HepG2 (cell line): ENCODE measurements around the gene LPXN. TPM values are rescaled to one million over a fixed set of nuclear protein-coding genes. Genes with fewer than 3 reads are reported as not detected.

ENCODE experiments used
- ATAC-seq: fragments of 200-7000 bp; cut with Tn5 transposase; 3 replicates; pipeline ENCODE4 v1.9.1; 2020; ENCODE audit warnings: mild to moderate bottlenecking, moderate library complexity
- BruUV-seq: library from RNA; stranded (reverse); fragments of 400-500 nt; replicated peaks from 2 replicates; lab custom pipeline; 2021; lab: Mats Ljungman, UMichigan
- CTCF ChIA-PET: fragments of 300-600 bp; formaldehyde crosslinking; extraction: SDS; loops from one replicate; lab custom pipeline; 2021; ENCODE audit warnings: low total read pairs, inconsistent platforms, low intra/inter-chr PET ratio; lab: Yijun Ruan, JAX
- POLR2A ChIA-PET: fragments of 350-600 bp; sonication (Branson Sonifier 250); formaldehyde crosslinking; loops from one replicate; lab custom pipeline; 2020; ENCODE audit warnings: antibody characterized with exemption, inconsistent platforms; lab: Yijun Ruan, JAX
- DNase-seq: peaks from one replicate; pipeline ENCODE4 v3.0.0-alpha.2; 2015; ENCODE audit warnings: low spot score
- FAIRE-seq: peaks from 3 replicates; lab custom pipeline; 2011; peaks lifted over from hg19 to GRCh38; lab: Jason Lieb, UNC
- H2AFZ ChIP-seq: one replicate; pipeline ENCODE4 v1.6.1; 2011; ENCODE audit warnings: low read length, inconsistent platforms
- H3K27ac ChIP-seq: fragments of 300-600 bp; 3 replicates; pipeline ENCODE4 v1.8.0; 2011; ENCODE audit warnings: mixed run types, mild to moderate bottlenecking, mixed read lengths, low read length, inconsistent platforms; ENCODE audit not compliant: insufficient read depth; ENCODE audit errors: extremely low read length
- H3K27me3 ChIP-seq, 2 experiments: fragments of 200-600 bp in 1 of 2; 2 replicates in 1 of 2; 3 replicates in 1 of 2; pipeline versions ENCODE4 v1.6.0 to v1.8.0; 2011; ENCODE audit warnings: low read length in 2 of 2, mild to moderate bottlenecking in 2 of 2, moderate library complexity in 2 of 2, inconsistent platforms in 1 of 2; ENCODE audit not compliant: insufficient read depth in 2 of 2, control insufficient read depth in 1 of 2
- H3K36me3 ChIP-seq, 2 experiments: fragments of 200-600 bp in 1 of 2; replicated peaks in 1 of 2; 2 replicates in 1 of 2; 3 replicates in 1 of 2; pipeline versions ENCODE4 v1.5.1 to v1.8.0; 2011; ENCODE audit warnings: low read length in 2 of 2, inconsistent platforms in 1 of 2; ENCODE audit not compliant: insufficient read depth in 2 of 2, control insufficient read depth in 1 of 2
- H3K4me1 ChIP-seq: 2 replicates; pipeline ENCODE4 v1.5.1; 2012; ENCODE audit warnings: low read length, inconsistent platforms; ENCODE audit not compliant: insufficient read depth
- H3K4me2 ChIP-seq: 2 replicates; pipeline ENCODE4 v1.6.0; 2011; ENCODE audit warnings: low read depth, low read length, inconsistent platforms
- H3K4me3 ChIP-seq, 3 experiments: fragments of 200-600 bp in 1 of 3; sonication (generic), shearing (Covaris generic) in 1 of 3; replicated peaks in 1 of 3; 2 replicates each; pipeline ENCODE4 v1.5.1; 2011 to 2016; ENCODE audit warnings: low read length in 3 of 3, inconsistent platforms in 2 of 3, low read depth in 2 of 3, mild to moderate bottlenecking in 2 of 3, control low read depth in 1 of 3, mixed read lengths in 1 of 3; ENCODE audit not compliant: insufficient read depth in 1 of 3
- H3K79me2 ChIP-seq: one replicate; pipeline ENCODE4 v1.6.1; 2011; ENCODE audit warnings: low read length, inconsistent platforms; ENCODE audit not compliant: insufficient read depth
- H3K9ac ChIP-seq: 2 replicates; pipeline ENCODE4 v1.6.0; 2011; ENCODE audit warnings: mild to moderate bottlenecking, low read depth, low read length, inconsistent platforms; ENCODE audit not compliant: insufficient read depth
- H3K9me3 ChIP-seq: 2 replicates; pipeline ENCODE4 v1.5.1; 2012; ENCODE audit warnings: mild to moderate bottlenecking, low read length
- H4K20me1 ChIP-seq: 2 replicates; pipeline ENCODE4 v1.6.0; 2011; ENCODE audit warnings: inconsistent platforms, mild to moderate bottlenecking, low read length, moderate library complexity; ENCODE audit not compliant: insufficient read depth
- CC2D1A ChIP-seq: sonication (generic); formaldehyde crosslinking; IDR thresholded peaks from 2 replicates; pipeline ENCODE4 v1.8.1; 2023; ENCODE audit warnings: mild to moderate bottlenecking, missing genetic modification reagents
- GFI1 ChIP-seq: sonication (generic); formaldehyde crosslinking; IDR thresholded peaks from 2 replicates; pipeline ENCODE4 v1.5.0; 2020; ENCODE audit warnings: missing genetic modification reagents, mild to moderate bottlenecking, borderline replicate concordance
- HMG20A ChIP-seq: IDR thresholded peaks from 2 replicates; pipeline ENCODE4 v1.6.1; 2016; ENCODE audit warnings: borderline replicate concordance
- MAFF ChIP-seq: IDR thresholded peaks from 2 replicates; pipeline ENCODE4 v1.6.1; 2011; ENCODE audit warnings: low read depth, low read length, improper control_type of control experiment
- NCOR1 ChIP-seq: fragments of 200-600 bp; sonication (generic); IDR thresholded peaks from 2 replicates; pipeline ENCODE4 v1.7.0; 2017; ENCODE audit warnings: antibody characterized with exemption, low read length, borderline replicate concordance
- SMYD3 ChIP-seq: sonication (generic); formaldehyde crosslinking; IDR thresholded peaks from 2 replicates; pipeline ENCODE4 v1.8.1; 2023; ENCODE audit warnings: mild to moderate bottlenecking, missing genetic modification reagents
- ZNF138 ChIP-seq: sonication (generic); formaldehyde crosslinking; IDR thresholded peaks from 2 replicates; pipeline ENCODE4 v1.5.0; 2020; ENCODE audit warnings: mild to moderate bottlenecking, low read depth, missing genetic modification reagents
- ZNF18 ChIP-seq: sonication (generic); formaldehyde crosslinking; IDR thresholded peaks from 2 replicates; pipeline ENCODE4 v1.8.0; 2022; ENCODE audit warnings: mild to moderate bottlenecking, missing genetic modification reagents; ENCODE audit not compliant: insufficient replicate concordance
- WGBS: methylation state at CpG from one replicate; pipeline ENCODE4 v1.1.6; 2017; ENCODE audit warnings: low lambda C conversion rate; 5-methylcytosine and 5-hydroxymethylcytosine counted together
- in situ Hi-C: cut with HindIII; loops from 2 replicates; pipeline ENCODE4 v1.10.0; 2017; ENCODE audit warnings: low pct_unique_long_range_greater_than_20kb; ENCODE audit not compliant: extremely low pct_ligation_motif_present
- intact Hi-C: fragments of 100-400 bp; cut with micrococcal nuclease; formaldehyde crosslinking; loops from one replicate; pipeline ENCODE4 v1.10.0; 2022; ENCODE audit not compliant: unreplicated experiment
- polyA plus RNA-seq, 8 experiments: library from polyadenylated mRNA; depleted of rRNA in 3 of 8; stranded (reverse) in 7 of 8; unstranded in 1 of 8; fragments of >200 nt; fragmentation: Illumina TruSeq in 4 of 8; extraction: Trizol in 4 of 8; gene quantifications; 2 replicates each; pipeline versions ENCODE4 v1.2.1 to v1.2.3, GENCODE V29; 2011 to 2016; ENCODE audit warnings: low read depth in 4 of 8, missing spikeins in 1 of 8, mixed read lengths in 1 of 8; ENCODE audit not compliant: insufficient read depth in 1 of 8
- total RNA-seq, 5 experiments: library from RNA; depleted of rRNA; stranded (reverse); fragments of >200 nt; fragmentation: Illumina TruSeq; extraction: Trizol; gene quantifications; 2 replicates each; pipeline ENCODE4 v1.2.3, GENCODE V29; 2016; ENCODE audit warnings: low read depth in 1 of 5
- TF ChIP-seq, protein P1 (sequence below): sonication (generic); formaldehyde crosslinking; IDR thresholded peaks from 2 replicates; pipeline ENCODE4 v1.4.0; 2020; ENCODE audit warnings: low read depth, mild to moderate bottlenecking, missing genetic modification reagents
- TF ChIP-seq, protein P2 (sequence below): sonication (generic); formaldehyde crosslinking; IDR thresholded peaks from 2 replicates; pipeline ENCODE4 v1.5.0; 2020; ENCODE audit warnings: missing genetic modification reagents

The LPXN gene
- total and polyA plus RNA-seq, 2 of the 13 experiments (the other 11 are each of a cell fraction or from before 2014, with no cell fraction given) = 1.7 to 3.5 TPM

- in situ Hi-C loops = loop anchor here (25.0 kb wide), 1 partner anchor 257 kb away; no protein-coding TSS in a partner anchor
- Histone ChIP-seq H3K27ac (no peak overlapping the region), H3K9me3 (no peaks in the 10 kb centered on the region), H3K27me3 (no peaks in the 10 kb centered on the region; a peak in 1 of 5 replicates), H3K4me1 (peaks cover 9% of the 10 kb centered on the region; the same call in 1 of the 2 replicates), H3K4me3 (no peak overlapping the region), H4K20me1 (no peaks in the 10 kb centered on the region), H3K4me2 (no peak overlapping the region), H3K36me3 (no peaks in the 10 kb centered on the region)
- 89% methylated on average over 2 of the region's 3 CpGs for WGBS
- ATAC-seq (no peak), DNase-seq (no peak), FAIRE-seq (no peak)
- intact Hi-C loops = no loop called here
- ChIA-PET POLR2A (no interaction called here), CTCF (no interaction called here)
- BruUV-seq = no TSS peak
- no peak for TF ChIP-seq GFI1 (CRISPR knock-in tag)
- TF ChIP-seq HMG20A (CRISPR knock-in tag) = no peak
- no peak for TF ChIP-seq SMYD3 (CRISPR knock-in tag)
- TF ChIP-seq ZNF18 (CRISPR knock-in tag) = no peak
- TF ChIP-seq, protein P1, sequence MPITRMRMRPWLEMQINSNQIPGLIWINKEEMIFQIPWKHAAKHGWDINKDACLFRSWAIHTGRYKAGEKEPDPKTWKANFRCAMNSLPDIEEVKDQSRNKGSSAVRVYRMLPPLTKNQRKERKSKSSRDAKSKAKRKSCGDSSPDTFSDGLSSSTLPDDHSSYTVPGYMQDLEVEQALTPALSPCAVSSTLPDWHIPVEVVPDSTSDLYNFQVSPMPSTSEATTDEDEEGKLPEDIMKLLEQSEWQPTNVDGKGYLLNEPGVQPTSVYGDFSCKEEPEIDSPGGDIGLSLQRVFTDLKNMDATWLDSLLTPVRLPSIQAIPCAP (CRISPR knock-in tag) = no peak
- TF ChIP-seq, protein P2, sequence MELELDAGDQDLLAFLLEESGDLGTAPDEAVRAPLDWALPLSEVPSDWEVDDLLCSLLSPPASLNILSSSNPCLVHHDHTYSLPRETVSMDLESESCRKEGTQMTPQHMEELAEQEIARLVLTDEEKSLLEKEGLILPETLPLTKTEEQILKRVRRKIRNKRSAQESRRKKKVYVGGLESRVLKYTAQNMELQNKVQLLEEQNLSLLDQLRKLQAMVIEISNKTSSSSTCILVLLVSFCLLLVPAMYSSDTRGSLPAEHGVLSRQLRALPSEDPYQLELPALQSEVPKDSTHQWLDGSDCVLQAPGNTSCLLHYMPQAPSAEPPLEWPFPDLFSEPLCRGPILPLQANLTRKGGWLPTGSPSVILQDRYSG (CRISPR knock-in tag) = no peak
- TF ChIP-seq NCOR1 = no peak
- TF ChIP-seq ZNF138 (CRISPR knock-in tag) = no peak
- no peak for TF ChIP-seq MAFF
- TF ChIP-seq CC2D1A (CRISPR knock-in tag) = no peak
- TF ChIP-seq, all 625 proteins: peak for 0
- H3K79me2 ChIP-seq = no peaks in the 10 kb centered on the region
- H3K9ac ChIP-seq = no peak overlapping the region
- H2AFZ ChIP-seq = no peak overlapping the region
Observed at GRCh38 chr11:58530236-58530635, 45.4 kb downstream of the LPXN start.
